HEK293 (cell line): ENCODE measurements around the gene OLFM2.
"Not testable (repeated sequence)": the region's sequence is repeated elsewhere in the genome, so short reads cannot be mapped to it uniquely, and the experiment has no call there.

Experiments used
- CTCF ChIA-PET: fragments of 350-600 bp; formaldehyde crosslinking; extraction: SDS; loops from one replicate; lab custom pipeline; 2021; ENCODE audit warnings: antibody characterized with exemption; lab: Yijun Ruan, JAX
- POLR2A ChIA-PET: fragments of 300-600 bp; formaldehyde crosslinking; extraction: SDS; loops from one replicate; lab custom pipeline; 2020; ENCODE audit warnings: antibody characterized with exemption, inconsistent platforms; lab: Yijun Ruan, JAX
- H3K27ac ChIP-seq: fragments of 200-500 bp; sonication (Bioruptor generic); 2 replicates; pipeline ENCODE4 v1.5.1; 2014; ENCODE audit warnings: low read depth, low read length, control low read depth, inconsistent platforms; ENCODE audit errors: extremely low read depth
- H3K36me3 ChIP-seq, 2 experiments: fragments of 200-500 bp in 1 of 2; sonication (Bioruptor generic) in 1 of 2; 1 replicate in 1 of 2; 2 replicates in 1 of 2; pipeline ENCODE4 v1.5.1; 2014 to 2017; ENCODE audit warnings: inconsistent platforms in 2 of 2, low read length in 2 of 2; ENCODE audit not compliant: control insufficient read depth in 2 of 2, insufficient read depth in 1 of 2
- H3K4me1 ChIP-seq: fragments of 200-500 bp; sonication (Bioruptor generic); 2 replicates; pipeline ENCODE4 v1.5.1; 2014; ENCODE audit warnings: mild to moderate bottlenecking, low read length, inconsistent platforms; ENCODE audit not compliant: control insufficient read depth, insufficient read depth
- H3K4me3 ChIP-seq: 2 replicates; pipeline ENCODE4 v1.5.1; 2011; ENCODE audit warnings: low read depth, mild to moderate bottlenecking, control low read depth, low read length, moderate library complexity
- H3K9me3 ChIP-seq: fragments of 200-500 bp; sonication (Bioruptor generic); 2 replicates; pipeline ENCODE4 v1.5.1; 2014; ENCODE audit warnings: low read depth, low read length, inconsistent platforms; ENCODE audit not compliant: control insufficient read depth, insufficient read depth
- PRDM10 ChIP-seq: fragments of 450-650 bp; formaldehyde crosslinking; IDR thresholded peaks from 2 replicates; pipeline ENCODE4 v1.5.1; 2016; ENCODE audit warnings: missing biosample characterization, missing genetic modification characterization
- SP2 ChIP-seq: fragments of 450-650 bp; formaldehyde crosslinking; IDR thresholded peaks from 2 replicates; pipeline ENCODE4 v1.5.1; 2016; ENCODE audit warnings: missing biosample characterization, missing genetic modification characterization
- SP3 ChIP-seq: fragments of 450-650 bp; formaldehyde crosslinking; IDR thresholded peaks from 2 replicates; pipeline ENCODE4 v1.5.1; 2016; ENCODE audit warnings: missing biosample characterization, missing genetic modification characterization
- WT1 ChIP-seq: fragments of 450-650 bp; formaldehyde crosslinking; IDR thresholded peaks from 2 replicates; pipeline ENCODE4 v1.5.1; 2016; ENCODE audit warnings: missing biosample characterization, missing genetic modification characterization
- ZBTB17 ChIP-seq: fragments of 450-650 bp; formaldehyde crosslinking; IDR thresholded peaks from 2 replicates; pipeline ENCODE4 v1.5.1; 2016; ENCODE audit warnings: missing biosample characterization, missing genetic modification characterization
- ZBTB20 ChIP-seq: fragments of 450-650 bp; formaldehyde crosslinking; IDR thresholded peaks from 2 replicates; pipeline ENCODE4 v1.5.1; 2016; ENCODE audit warnings: missing biosample characterization, missing genetic modification characterization
- ZBTB48 ChIP-seq: fragments of 450-650 bp; formaldehyde crosslinking; IDR thresholded peaks from 2 replicates; pipeline ENCODE4 v1.5.1; 2016; ENCODE audit warnings: missing biosample characterization, missing genetic modification characterization
- ZNF184 ChIP-seq: fragments of 450-650 bp; IDR thresholded peaks from 2 replicates; pipeline ENCODE4 v1.5.1; 2018; ENCODE audit warnings: missing biosample characterization, mild to moderate bottlenecking, missing genetic modification characterization
- ZNF311 ChIP-seq: fragments of 450-650 bp; formaldehyde crosslinking; IDR thresholded peaks from 2 replicates; pipeline ENCODE4 v1.5.1; 2017; ENCODE audit warnings: missing biosample characterization, missing genetic modification characterization, borderline replicate concordance
- ZNF335 ChIP-seq: fragments of 450-650 bp; formaldehyde crosslinking; conservative IDR thresholded peaks from 2 replicates; pipeline ENCODE4 v1.5.1; 2016; ENCODE audit warnings: missing biosample characterization, missing genetic modification characterization
- ZNF501 ChIP-seq: fragments of 450-650 bp; formaldehyde crosslinking; IDR thresholded peaks from 2 replicates; pipeline ENCODE4 v1.5.1; 2016; ENCODE audit warnings: missing biosample characterization, missing genetic modification characterization
- ZNF518A ChIP-seq: fragments of 450-650 bp; formaldehyde crosslinking; conservative IDR thresholded peaks from 2 replicates; pipeline ENCODE4 v1.5.1; 2016; ENCODE audit warnings: low read depth, missing biosample characterization, missing genetic modification characterization
- ZNF548 ChIP-seq: fragments of 450-650 bp; formaldehyde crosslinking; IDR thresholded peaks from 2 replicates; pipeline ENCODE4 v1.5.1; 2016; ENCODE audit warnings: missing biosample characterization, missing genetic modification characterization
- ZNF76 ChIP-seq: fragments of 450-650 bp; formaldehyde crosslinking; IDR thresholded peaks from 2 replicates; pipeline ENCODE4; 2016; ENCODE audit warnings: low read depth, missing biosample characterization, missing genetic modification characterization, borderline replicate concordance
- TF ChIP-seq, protein P1 (sequence below): fragments of 450-650 bp; formaldehyde crosslinking; IDR thresholded peaks from 2 replicates; pipeline ENCODE4 v1.5.1; 2016; ENCODE audit warnings: missing biosample characterization, missing genetic modification characterization
- TF ChIP-seq, protein P2 (sequence below): fragments of 450-650 bp; IDR thresholded peaks from 2 replicates; pipeline ENCODE4 v1.5.1; 2018; ENCODE audit warnings: missing biosample characterization, missing genetic modification characterization

Gene OLFM2

DNA sequence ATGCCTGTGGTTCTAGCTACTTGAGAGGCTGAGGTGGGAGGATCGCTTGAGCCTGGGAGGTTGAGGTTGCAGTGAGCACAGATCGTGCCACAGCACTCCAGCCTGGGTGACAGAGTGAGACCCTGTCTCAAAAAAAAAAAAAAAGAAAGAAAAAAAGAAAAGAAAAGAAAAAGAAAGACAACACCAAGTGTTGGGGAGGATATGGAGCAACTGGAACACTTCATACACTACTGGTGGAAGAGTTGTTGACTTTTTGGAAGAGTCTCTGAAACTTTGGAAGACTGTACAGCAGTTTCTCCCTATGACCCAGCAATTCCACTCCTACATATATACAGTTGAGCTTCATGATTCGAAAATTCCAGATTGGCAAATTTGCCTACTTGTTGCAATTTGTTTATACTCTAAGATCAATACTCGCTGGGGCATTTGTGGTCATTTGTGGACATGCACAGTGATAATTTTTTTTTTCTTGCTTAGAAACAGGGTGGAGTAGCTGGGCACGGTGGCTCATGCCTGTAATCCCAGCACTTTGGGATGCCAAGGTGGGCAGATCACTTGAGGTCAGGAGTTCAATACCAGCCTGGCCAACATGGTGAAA is 13.4 kb downstream of the OLFM2 start:
- H3K4me3 ChIP-seq, H3K36me3 ChIP-seq, CTCF ChIA-PET, H3K4me1 ChIP-seq, H3K27ac ChIP-seq, H3K9me3 ChIP-seq, POLR2A ChIA-PET: not testable (repeated sequence)
- TF ChIP-seq ZNF184: peak; percentile 98

DNA sequence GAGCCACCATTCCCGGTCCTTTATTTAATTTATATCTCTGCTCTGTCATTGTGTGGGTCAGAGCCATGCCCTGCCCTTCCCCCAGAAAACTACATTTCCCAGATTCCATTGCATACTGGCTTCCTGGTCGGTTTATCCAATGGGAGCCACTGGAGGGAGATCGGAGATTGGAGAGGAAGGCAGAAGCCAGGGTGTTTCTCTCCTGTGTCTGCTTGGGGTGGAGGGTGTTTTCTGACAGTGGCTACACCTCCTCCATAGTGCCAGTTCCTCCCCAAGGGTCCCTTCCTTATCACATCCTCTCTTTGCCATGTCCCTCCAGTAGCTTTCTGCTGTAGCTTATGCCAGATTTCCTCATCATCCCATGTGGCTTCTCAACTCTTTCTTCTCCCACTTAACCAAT is 19.0 kb downstream of the OLFM2 start:
- Histone ChIP-seq H3K36me3 (no peaks in the 10 kb centered on the region), H3K4me1 (no peaks in the 10 kb centered on the region), H3K9me3 (no peaks in the 10 kb centered on the region), H3K4me3 (no peak overlapping the region), H3K27ac (no peak overlapping the region)
- TF ChIP-seq ZBTB20 (tag by site-specific recombination) (peak; percentile 68; the same call in 1 of the 2 replicates), ZNF311 (tag by site-specific recombination) (no peak), ZNF76 (tag by site-specific recombination) (peak; percentile 84), SP3 (tag by site-specific recombination) (peak; percentile 42), WT1 (tag by site-specific recombination) (no peak), ZNF335 (tag by site-specific recombination) (peak; percentile 91; the same call in 1 of the 2 replicates), ZNF518A (tag by site-specific recombination) (peak; percentile 49), ZBTB17 (tag by site-specific recombination) (peak; percentile 84), ZBTB48 (tag by site-specific recombination) (0 out of 2 replicates have a peak, but pooled peaks have one; percentile 45), PRDM10 (tag by site-specific recombination) (peak; percentile 80), ZNF548 (tag by site-specific recombination) (no peak), SP2 (tag by site-specific recombination) (peak; percentile 61), ZNF501 (tag by site-specific recombination) (no peak)
- TF ChIP-seq, protein P1, sequence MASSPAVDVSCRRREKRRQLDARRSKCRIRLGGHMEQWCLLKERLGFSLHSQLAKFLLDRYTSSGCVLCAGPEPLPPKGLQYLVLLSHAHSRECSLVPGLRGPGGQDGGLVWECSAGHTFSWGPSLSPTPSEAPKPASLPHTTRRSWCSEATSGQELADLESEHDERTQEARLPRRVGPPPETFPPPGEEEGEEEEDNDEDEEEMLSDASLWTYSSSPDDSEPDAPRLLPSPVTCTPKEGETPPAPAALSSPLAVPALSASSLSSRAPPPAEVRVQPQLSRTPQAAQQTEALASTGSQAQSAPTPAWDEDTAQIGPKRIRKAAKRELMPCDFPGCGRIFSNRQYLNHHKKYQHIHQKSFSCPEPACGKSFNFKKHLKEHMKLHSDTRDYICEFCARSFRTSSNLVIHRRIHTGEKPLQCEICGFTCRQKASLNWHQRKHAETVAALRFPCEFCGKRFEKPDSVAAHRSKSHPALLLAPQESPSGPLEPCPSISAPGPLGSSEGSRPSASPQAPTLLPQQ (tag by site-specific recombination): peak; percentile 26; the same call in 1 of the 2 replicates
- TF ChIP-seq, protein P2, sequence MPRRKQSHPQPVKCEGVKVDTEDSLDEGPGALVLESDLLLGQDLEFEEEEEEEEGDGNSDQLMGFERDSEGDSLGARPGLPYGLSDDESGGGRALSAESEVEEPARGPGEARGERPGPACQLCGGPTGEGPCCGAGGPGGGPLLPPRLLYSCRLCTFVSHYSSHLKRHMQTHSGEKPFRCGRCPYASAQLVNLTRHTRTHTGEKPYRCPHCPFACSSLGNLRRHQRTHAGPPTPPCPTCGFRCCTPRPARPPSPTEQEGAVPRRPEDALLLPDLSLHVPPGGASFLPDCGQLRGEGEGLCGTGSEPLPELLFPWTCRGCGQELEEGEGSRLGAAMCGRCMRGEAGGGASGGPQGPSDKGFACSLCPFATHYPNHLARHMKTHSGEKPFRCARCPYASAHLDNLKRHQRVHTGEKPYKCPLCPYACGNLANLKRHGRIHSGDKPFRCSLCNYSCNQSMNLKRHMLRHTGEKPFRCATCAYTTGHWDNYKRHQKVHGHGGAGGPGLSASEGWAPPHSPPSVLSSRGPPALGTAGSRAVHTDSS (tag by site-specific recombination): peak; percentile 75
- ChIA-PET CTCF (no interaction called here), POLR2A (no interaction called here)
